DLD1 (cell line): ENCODE results near the gene N4BP3.

Experiments
- in situ Hi-C: cut with HindIII; loops from 2 replicates; pipeline ENCODE4 v1.10.0; 2017; ENCODE audit warnings: low sequenced_read_pairs

The N4BP3 gene

DNA sequence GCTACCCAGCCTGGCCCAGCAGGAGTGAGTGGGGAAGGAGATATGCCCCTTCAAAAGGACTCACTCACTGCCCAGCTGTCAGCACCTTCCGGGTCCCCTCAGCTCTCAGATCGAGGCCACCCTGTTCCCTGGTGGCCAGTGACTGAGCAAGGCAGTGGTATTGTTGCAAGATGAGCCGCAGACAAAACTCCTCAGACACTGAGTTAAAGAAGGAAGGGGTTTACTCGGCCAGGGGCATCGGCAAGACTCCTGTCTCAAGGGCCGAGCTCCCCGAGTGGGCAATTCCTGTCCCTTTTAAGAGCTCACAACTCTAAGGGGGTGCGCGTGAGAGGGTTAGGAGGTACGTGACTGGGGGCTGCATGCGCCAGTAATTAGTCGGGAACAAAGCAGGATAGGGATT is 9.7 kb upstream of the N4BP3 start:
- in situ Hi-C loops, result no loop called here

DNA sequence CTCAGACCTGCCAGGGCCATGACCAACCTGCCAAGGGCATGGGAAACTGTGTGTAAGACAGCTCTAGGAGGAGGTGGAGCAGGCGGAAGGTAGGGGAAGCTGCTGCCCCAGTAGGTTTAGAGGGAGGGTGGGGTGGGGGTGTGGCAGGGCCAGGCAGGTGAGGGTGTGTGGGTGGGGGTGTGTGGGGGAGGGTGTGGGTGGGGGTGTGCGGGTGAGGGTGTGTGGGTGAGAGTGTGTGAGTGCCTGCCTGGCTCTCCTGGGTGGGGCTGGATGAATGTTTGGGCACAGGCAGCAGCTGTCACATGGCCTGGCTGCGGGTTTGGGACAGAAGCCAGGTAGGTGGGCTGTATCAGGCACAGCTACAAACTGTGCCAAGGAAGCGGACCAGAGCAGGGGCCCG is 8.8 kb upstream of the N4BP3 start:
- in situ Hi-C loops, result no loop called here

DNA sequence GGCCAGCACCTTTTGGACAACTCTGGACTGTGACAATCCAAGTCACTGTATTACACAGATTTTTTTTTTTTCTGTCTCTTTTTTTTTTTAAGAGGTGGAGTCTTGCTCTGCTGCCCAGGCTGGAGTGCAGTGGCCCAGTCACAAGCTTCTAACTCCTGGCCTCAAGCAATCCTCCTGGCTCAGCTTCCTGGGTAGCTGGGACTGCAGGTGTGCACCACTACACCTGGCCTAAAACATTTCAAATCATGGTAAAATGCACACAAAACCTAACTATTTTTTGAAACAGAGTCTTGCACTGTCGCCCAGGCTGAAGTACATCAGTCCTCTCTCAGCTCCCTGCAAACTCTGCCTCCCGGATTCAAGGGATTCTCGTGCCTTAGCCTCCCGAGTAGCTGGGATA is 7.2 kb upstream of the N4BP3 start:
- in situ Hi-C loops, result no loop called here

DNA sequence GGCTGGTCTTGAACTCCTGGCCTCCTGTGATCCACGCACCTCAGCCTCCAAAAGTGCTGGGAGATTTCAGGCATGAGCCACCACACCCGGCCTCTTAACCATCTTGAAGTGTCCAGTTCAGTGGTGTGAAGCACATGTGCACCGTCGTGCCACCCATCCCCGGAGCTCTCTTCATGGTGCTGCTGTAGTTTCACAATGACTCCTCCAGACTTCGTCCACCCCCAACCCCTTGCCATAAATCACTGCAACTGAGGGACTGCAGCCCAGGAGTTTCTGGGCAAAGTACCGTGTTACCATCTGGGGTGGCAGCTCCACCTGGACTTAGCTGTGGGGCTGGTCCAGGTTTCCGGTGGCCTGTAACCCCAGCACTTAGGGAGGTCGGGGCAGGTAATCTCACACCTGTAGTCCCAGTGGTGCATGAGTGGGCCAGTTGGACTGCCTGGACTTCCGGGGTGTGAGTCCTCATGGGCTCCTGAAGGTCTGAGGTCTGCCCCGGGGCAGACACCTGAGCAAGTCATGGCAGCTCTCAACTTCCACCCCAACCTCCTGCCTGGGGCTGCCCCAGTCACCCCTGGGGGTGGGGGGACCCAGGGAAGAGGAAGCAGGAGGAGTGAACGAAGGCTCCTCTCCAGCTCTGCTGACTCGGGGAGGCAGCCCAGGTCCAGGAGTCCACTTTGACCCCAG is 6.6 kb upstream of the N4BP3 start:
- in situ Hi-C loops, result no loop called here

DNA sequence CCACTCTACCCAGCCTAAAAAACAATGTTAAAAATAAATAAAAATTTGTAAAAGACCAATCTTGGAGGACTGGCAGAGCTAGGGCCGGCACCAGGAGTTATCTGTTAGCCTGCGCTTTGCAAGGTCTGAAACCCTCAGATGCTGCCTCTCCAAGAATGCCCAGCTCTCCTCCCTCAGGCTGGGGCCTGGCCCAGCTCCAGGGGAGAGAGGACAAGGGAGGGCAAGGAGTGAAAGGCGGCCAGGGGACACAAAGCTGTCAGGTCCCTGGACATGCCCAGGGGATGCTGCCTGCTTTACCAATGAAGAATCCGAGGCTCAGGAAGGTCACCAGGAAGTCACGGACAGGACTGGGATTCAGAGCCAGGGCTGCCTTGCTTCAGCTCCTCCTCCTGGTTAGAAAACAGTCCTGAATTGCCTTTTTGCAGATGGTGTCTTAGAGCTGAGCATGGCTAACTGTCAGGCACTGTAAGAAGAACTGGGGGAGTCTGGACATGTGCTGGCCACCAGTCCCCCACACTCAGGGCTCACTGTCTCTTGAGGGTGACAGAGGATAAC is 5.5 kb upstream of the N4BP3 start:
- in situ Hi-C loops, result no loop called here

DNA sequence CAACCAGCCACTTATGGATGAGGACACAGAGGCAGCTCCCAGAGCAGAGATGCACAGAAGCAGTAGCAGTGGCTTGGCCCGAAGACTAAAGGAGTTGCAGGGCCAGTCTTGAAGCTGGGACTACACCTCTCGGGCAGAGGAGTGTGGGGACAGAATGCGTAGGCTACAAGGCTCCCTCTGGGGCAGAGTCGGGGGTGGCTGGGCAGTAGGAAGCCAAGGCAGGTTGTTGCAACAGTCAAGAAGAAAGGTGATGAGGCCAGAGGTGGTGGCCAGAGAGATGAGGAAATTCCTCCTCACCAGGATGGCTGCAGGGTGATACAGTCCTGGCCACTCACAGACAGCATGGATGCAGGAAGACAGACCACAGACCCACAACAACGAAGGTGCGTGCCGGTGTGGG is 4.9 kb upstream of the N4BP3 start:
- in situ Hi-C loops, result no loop called here

DNA sequence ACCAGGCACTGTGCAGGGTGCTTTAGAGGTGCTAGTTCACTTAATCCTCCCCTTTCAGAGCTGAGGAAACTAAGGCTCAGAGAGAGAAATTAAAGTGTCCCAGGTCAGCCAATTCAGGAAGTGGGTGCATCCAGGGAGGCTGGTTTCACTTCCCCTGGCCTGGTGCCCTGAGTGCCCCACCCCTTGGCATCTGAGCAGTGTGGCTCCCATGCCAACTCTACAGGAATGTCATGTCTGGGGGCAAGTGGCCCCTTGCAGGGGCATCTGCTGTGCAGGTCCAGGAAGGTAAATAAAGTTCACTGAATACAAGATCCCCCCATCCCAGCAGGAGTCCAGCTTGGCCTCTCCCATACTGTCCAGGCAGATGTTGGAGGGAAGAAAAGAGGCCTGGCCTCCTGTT is 4.4 kb upstream of the N4BP3 start:
- in situ Hi-C loops, result no loop called here

DNA sequence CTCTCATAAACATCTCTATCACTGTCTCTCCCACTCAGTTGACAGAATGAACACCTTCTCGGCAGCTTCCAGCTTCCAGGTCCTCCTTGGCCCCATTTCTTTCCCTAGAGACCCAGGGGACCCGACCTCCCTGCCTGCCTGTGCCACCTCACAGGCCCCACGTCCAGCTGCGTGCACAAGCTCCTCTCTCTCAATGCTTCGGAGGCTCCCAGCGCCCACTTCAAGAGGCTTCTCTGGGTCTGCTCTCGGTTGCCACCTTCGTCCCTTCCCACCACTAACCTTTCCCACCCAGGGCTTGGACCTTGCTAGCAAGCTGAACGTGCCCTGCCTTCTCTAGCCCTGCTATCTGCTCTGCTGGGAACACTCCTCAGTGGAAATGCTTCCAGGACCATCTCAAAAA is 2.8 kb upstream of the N4BP3 start:
- in situ Hi-C loops, result no loop called here

DNA sequence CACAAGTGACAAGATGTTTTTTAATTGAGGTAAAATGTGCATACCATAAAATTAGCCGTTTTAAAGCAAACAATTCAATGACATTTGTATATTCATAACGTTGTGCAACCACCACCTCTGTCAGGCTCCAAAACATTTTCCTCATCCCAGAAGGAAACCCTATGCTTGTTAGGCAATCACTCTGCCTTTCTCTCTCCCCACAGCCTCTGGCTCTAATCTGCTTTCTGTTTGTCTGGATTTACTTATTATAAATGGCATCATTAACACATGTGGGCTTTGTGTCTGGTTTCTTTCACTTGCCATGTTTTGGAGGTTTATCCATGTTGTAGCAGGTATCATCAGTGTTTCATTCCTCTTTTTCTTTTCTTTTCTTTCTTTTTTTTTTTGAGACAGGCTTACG is 1.4 kb upstream of the N4BP3 start:
- in situ Hi-C loops, result no loop called here

DNA sequence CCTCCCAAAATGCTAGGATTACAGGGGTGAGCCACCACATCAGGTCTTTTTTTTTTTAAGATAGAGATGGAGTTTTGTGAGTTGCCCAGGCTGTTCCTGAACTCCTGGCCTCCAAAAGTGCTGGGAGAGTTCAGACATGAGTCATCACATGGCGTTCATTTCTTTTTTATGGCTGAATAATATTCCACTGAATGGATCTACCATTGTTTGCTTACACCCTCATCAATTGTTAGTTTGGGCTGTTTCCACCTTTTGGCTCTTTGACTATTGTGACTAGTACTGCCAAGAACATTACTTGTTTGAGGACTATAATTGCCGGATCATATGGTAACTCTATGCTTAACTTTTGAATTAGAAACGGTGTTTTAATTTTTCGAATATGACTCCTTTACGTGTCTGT is 787 bp upstream of the N4BP3 start:
- in situ Hi-C loops, result no loop called here

DNA sequence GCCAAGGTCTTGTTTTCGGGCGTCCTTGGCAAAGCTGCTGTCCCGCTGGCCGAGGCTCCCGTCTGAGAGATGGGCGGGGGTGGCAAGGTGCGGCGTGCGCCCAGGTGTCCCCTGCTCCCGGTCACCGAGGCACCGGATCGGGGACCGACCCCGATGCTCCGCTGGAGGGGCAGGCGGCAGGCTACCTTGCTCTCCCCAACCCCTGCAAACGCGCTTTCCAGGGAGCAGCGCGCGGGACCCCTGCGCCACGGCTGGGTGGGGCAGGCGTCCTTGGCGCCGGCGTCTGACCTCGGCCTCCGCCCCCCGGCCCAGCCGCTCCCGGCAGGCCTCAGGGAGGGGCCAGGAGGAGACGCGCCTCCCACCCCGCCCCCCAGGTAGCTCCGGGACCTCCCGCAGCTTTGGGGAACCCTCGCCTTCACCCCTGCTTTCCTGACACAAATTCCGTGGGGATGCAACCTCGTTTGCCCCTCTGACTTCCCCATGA is 551 bp downstream of the N4BP3 start:
- in situ Hi-C loops, result no loop called here

DNA sequence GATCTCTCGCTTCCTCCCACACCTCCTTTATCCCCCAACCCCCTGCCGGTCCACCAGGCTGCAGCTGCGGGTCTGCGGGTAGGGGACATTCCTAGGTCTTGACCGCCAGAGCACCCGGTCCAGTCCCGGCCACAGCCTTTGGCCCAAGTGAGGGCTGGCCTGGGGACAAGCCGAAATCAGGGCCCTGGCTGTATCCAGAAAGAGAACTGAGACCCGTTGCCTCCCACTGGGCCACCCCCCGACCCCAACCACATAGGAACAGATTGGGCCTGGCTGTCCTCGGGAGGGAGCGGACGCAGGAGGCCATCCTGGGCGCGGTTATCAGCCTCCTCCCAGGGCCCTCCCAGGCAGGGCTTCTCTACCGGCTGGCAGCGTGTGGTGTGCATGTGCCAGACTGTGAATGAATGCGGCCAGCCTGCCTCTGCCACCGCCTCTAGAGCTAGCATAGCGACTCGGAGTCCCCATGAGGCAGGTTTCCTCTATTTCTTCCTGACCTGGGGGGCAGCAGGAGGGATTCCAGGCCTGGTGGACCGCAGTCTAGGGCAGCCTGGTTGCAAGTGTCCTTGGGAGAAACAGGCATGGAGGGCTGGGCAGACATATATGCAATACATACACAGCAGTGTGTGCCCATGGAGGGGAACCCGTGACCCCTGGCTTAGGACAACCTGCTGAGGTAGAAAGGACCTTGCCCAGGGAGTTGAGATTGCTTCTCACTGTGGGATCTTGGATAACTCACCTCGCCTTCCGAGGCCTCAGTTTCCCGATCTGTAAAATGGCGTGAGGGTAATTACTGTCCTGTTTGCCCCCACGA is 1.2 kb downstream of the N4BP3 start:
- in situ Hi-C loops, result no loop called here

DNA sequence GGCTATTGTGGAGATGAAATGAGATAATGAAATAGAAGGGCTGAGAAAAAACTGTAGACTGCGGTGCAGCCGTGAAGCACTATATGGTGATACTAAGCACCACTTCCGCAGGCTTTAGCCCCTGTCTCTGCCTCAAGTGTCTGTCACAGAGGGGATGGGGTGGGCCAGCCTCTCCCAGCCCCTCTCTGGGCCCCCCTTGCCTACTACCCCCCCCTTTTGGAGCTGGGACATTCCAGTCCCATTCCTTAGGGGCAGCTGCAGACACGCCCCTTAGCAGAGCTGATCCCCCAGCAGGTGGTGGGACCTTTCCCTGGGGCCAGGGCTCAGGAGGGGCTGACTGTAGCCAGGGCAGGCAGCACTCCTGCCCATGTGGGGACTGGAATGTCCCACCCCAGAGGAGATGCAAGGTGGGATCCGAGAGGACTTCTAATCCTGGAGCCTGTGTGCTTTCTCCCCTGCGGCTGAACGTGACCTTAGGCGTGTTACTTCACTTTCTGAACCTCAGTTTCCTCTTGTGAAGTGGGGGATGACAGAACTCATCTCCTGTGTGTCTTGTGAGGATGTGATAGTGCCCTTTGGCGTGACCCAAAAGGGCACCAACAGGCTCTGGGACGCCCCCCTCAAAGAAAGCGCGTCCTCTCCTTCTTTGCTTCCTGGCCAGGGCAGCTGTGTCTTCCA is 1.9 kb downstream of the N4BP3 start:
- in situ Hi-C loops, result no loop called here

DNA sequence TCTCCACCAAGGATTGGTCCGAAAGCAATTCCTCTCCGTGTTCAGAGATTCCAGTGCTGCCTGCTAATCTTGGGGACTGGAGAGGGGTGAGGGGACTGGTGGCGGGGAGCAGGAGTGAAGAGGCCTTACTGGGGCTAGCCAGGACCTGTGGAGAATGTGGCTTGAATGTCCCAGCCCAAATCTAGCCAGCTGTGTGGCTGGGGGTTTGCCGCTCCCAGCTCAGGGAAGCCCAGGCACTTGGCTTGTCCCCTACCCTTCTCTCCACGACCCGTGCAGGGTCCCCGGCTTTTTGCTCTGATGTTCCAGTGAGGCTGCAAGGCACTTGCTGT is 2.4 kb downstream of the N4BP3 start:
- in situ Hi-C loops, result no loop called here

DNA sequence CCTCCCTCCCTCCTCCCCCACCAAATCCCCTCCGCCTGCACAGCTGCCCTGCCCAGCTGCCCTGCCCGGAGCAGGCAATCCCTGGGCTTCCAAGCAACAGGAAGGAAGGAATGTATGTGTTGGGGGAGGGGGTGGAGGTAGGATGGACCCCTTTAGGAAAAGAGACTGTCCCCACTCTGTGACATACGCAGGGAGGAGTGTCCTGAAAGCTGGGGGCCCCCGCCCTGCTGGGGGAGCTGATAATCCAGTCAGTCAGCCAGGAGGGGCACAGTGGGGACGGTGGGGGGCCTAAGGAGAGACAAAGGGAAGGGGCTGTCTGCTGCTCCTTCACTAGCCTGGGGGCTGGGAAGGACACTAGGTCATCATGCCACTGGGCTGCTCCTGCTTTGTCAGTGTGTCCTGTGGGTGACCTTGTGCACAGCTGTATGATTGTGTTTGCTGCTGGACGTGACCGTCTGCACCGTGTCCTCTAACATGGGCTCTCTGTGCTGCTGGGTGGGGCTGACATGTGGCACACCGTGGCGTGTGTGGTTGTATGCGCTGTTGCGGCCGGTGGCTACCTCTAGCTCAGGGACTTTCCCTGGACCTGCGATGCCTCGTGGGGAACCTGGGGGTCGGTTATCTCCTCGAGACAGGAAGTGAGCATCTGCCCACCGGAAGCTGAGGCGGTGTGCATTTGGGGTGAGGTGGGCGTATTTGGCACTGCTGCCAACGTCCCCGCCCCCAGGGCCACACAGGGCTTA is 3.0 kb downstream of the N4BP3 start:
- in situ Hi-C loops, result no loop called here

DNA sequence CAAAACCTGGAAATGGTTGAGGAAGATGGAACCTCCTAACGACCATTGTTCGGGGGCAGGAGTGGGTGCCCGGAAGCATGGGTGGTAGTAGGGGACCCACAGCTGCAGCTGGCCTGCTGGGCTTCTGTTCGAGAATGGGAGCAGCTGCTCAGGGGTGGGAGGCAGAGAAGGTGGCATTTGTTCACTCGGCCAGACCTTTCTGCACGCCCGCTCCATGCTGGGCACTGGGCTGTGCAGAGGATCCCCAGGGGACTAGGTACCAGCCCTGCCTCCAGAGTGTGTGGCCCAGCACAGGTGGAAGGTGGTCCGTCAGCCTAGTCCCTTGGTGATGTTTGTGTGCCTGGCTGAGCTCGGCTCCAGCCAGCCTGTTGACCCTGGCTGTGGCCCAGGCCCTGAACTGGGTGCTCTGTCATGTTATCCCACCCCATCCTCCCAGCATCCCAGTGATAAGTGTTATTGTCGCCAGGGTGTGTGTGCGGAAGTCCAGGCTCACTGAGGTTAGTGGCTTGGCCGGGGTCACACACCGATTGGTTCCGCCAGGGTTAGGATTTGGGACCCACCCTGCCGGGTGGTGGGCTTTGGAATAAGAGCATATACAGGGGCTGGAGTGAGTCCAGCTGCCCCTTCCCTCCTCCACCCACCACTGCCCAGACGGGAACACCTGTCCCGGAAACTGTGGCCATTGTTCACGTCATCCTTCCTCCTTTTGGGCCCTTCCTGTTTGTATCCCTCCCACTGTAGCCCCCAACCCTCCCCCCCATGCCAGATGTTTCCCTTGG is 4.8 kb downstream of the N4BP3 start:
- in situ Hi-C loops, result no loop called here

DNA sequence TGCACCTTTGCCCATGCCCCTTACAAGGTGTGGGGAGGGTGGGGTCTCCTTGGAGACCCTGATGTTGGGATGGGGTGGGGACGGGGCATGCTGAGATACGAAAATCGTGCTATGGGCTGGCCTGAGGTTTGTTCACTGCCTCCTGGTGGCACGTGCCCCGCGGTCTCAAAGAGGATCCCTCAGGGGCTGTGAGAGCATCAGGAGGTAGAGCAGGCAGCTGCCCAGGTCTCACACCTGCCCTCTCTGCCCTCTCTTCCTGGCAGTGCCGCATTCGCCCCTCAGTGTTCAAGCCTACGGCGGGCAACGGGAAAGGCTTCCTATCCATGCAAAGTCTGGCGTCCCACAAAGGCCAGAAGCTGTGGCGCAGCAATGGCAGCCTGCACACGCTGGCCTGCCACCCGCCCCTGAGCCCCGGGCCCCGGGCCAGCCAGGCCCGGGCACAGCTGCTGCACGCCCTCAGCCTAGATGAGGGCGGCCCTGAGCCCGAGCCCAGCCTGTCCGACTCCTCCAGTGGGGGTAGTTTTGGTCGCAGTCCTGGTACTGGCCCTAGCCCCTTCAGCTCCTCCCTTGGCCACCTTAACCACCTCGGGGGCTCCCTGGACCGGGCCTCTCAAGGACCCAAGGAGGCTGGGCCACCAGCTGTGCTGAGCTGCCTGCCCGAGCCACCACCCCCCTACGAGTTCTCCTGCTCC is 6.7 kb downstream of the N4BP3 start:
- in situ Hi-C loops, result no loop called here

DNA sequence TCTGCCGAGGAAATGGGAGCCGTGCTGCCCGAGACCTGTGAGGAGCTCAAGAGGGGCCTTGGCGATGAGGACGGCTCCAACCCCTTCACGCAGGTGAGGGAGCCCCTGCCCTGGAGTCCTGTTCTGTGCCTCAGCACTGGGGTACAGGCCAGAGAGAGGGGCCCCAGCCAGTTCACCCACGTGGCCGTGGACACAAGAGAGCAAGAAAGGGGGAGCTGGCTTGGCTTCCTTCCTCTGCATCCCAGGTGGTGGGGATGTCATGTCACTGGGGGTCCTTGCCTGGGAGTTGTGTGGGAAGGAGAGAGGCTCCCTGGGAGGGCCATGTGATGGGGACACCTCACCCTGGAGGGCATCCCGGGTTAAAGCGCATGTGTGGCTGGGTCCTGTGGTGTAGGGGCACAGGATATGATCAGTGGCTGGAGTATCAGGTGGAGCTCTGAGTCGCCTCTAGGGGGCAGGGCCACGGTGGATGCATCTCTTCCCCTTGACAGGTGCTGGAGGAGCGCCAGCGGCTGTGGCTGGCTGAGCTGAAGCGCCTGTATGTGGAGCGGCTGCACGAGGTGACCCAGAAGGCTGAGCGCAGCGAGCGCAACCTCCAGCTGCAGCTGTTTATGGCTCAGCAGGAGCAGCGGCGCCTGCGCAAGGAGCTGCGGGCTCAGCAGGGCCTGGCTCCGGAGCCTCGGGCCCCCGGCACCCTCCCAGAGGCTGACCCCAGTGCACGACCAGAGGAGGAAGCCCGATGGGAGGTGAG is 7.5 kb downstream of the N4BP3 start:
- in situ Hi-C loops, result no loop called here
